ENCODE measurements around the gene UTS2. TPM values are rescaled to one million over a fixed set of nuclear protein-coding genes. Genes with fewer than 3 reads are reported as not detected.

The UTS2 gene
- total and polyA plus RNA-seq, 2 of the 8 experiments (the other 6 are each of a cell fraction or from before 2014, with no cell fraction given), result not detected

GRCh38 chr1:7898962-7899361, 46.1 kb upstream of the UTS2 start (continued):
- TF ChIP-seq CHD7 (IDR thresholded peaks at IDR 0.05; ENCODE audit: insufficient replicate concordance, low read length) (no peak), POLR2AphosphoS5 (IDR thresholded peaks at IDR 0.05; ENCODE audit: low read depth, low read length) (no peak), CEBPB (IDR thresholded peaks at IDR 0.05; ENCODE audit: low read depth, low read length) (no peak), KDM5A (IDR thresholded peaks at IDR 0.05; ENCODE audit: low read length) (no peak), ATF2 (IDR thresholded peaks at IDR 0.05; ENCODE audit: low read length) (no peak), SUZ12 (IDR thresholded peaks at IDR 0.05; ENCODE audit: low read length) (no peak), NANOG (IDR thresholded peaks at IDR 0.05; ENCODE audit: insufficient read depth, low read depth, low read length, poor library complexity, severe bottlenecking) (no peak), POU5F1 (IDR thresholded peaks at IDR 0.05; ENCODE audit: low read depth, low read length) (no peak), SAP30 (IDR thresholded peaks at IDR 0.05; ENCODE audit: insufficient read depth, insufficient replicate concordance, low read length) (no peak), SIX5 (IDR thresholded peaks at IDR 0.05; ENCODE audit: low read depth, low read length) (no peak), BACH1 (IDR thresholded peaks at IDR 0.05; ENCODE audit: low read length) (no peak)
